ENCODE results near the gene TEX44.
"Not testable (repeated sequence)": the region's sequence is repeated elsewhere in the genome, so short reads cannot be mapped to it uniquely, and the experiment has no call there.

The TEX44 gene

GRCh38 chr2:231571661-231572191, 20.9 kb upstream of the TEX44 start:
- DNase-seq (ENCODE audit: low read depth), result no peak

GRCh38 chr2:231573096-231573495, 19.6 kb upstream of the TEX44 start:
- no peak for DNase-seq (ENCODE audit: low read depth)

DNA sequence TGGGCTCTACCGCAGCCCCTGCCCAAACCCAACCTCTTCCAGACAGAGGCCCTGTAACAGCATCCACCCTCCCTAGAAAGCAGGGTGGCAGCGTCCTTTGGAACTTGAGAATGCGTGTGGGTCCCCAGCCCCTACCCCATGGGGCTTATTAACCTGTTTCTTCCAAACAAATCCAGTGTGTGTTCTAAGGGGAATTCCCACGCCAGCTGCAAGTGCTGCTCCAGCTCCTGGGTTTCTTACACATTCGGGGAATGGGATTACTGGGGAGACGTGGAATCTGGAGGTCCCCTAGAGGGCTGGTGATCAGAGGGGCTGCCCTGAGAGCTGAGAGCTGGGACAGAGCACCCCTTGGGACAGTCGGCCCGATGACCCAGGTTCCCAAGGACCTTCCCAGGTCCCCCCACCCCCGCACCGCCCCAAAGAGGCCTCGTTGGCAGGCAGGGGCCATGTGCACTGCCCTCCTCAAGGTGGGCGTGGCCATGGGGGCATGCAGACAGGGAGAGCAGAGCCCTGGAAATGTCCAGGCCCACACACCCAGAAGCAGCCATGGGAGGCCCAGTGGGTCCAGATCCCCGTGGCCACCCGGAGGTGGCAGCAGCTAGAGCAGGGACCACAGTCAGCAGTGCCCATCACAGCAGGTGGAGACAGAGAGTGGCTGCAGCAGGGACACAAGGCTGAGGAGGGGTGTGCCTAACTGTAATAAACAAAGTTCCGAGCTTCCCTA, 18.8 kb upstream of the TEX44 start:
- no peak for DNase-seq (ENCODE audit: low read depth)

GRCh38 chr2:231575612-231576256, 16.9 kb upstream of the TEX44 start:
- no peak for DNase-seq (ENCODE audit: low read depth)

DNA sequence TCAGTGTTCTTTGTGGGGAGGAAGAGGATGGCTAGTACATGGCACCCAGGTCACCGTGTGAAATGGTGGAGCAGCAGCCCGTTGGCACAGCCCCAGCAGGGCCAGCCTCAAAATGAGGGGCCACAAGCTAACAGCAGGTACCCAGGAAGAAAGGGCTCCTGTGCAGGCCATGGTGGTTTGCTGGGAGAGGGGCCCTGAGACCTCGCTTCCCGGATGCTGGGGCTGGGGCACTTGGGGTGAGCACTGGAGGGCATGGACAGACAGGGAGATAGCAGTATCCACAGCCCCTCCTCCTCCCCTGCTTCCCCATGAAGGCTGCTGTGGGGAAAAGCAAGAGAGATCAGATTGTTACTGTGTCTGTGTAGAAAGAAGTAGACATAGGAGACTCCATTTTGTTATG, 16.2 kb upstream of the TEX44 start:
- no peak for DNase-seq (ENCODE audit: low read depth)

DNA sequence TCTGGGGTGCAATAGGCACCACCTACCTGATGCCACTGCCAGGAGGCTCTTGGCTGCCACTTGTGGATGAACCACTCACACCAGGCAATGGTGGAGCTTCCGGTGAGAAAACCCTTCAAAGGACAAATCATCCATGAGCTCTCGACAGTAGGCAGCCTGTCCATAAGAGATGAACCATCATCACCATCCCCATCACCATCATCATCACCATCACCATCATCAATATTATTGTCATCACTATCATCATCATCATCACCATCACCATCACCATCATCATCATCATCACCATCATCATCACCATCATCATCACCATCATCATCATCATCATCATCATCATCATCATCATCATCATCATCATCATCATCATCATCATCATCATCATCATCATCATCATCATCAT, 14.0 kb upstream of the TEX44 start:
- DNase-seq (ENCODE audit: low read depth), result not testable (repeated sequence)

DNA sequence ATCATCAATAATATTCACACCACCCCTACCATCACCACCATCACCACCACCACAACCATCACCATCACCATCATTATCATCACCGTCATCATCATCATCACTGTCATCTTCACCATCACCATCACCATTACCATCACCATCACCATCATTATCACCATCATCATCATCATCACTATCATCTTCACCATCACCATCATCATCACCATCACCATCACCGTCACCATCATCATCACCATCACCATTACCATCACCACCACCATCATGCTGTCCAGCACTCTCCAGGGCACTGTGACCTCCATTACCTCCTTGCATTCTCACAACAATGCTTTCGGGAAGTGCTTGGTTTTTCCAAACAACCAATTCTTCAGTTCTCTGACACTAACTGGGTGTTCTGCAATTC, 13.1 kb upstream of the TEX44 start:
- DNase-seq (ENCODE audit: low read depth), result no peak

GRCh38 chr2:231581328-231581727, 11.3 kb upstream of the TEX44 start:
- DNase-seq (ENCODE audit: low read depth), result no peak

DNA sequence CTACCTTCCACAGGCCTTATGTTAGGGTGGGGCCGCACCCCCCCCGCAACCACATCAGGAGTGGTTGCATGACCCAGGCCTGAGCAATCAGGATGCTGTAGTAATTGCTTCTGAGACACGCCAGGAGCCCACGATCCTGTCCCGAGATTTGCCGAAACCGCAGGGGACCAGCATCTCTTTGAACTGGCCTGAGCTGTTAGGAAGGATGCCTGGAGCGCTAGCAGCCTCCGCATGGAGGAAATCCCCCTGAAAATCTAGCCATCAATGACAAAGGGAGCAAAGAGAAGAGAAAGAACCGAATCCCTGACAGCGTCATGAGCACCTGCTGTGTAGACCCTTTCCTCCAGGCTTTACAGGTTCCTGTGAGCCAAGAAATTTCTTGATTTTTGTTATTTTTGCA, 8.7 kb upstream of the TEX44 start:
- no peak for DNase-seq (ENCODE audit: low read depth)

DNA sequence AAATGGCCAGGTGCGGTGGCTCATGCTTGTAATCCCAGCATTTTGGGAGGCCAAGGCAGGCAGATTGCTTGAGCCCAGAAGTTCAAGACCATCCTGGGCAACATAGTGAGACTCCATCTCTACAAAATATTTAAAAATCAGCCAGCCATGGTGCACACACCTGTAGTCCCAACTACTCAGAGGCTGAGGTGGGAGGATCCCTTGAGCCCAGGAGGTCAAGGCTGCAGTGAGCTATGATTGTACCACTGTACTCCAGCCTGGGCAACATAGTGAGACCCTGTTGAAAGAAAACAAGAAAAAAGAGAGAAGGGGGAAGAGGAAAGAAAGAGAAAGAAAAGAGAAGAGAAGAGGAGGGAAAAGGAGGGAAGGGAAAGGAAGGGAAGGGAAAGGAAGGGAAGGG, 4.9 kb upstream of the TEX44 start:
- DNase-seq (ENCODE audit: low read depth), result not testable (repeated sequence)

- DNase-seq (ENCODE audit: low read depth), result no peak
These were observed 3.0 kb upstream of the TEX44 start for GRCh38 chr2:231589656-231590055.

DNA sequence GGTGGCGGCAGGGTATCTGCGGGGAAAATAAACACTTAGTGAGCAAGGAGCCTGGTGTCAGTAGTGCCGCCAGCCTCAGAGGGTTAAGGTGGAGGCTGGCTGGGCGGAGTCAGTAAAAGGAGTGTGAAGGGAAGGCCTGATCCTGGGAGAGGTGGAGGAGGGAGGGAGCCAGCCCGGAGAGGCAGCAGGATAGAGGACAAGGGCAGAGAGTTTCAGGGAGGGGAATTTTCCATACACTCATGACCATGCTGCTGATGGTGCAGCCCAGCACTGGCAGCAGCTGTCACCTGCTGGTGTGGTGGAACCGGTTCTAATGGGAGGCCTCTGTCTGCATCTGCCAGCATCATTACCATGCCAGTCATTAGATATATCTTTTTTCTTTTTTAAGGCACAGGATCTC, 2.0 kb upstream of the TEX44 start:
- no peak for DNase-seq (ENCODE audit: low read depth)

DNA sequence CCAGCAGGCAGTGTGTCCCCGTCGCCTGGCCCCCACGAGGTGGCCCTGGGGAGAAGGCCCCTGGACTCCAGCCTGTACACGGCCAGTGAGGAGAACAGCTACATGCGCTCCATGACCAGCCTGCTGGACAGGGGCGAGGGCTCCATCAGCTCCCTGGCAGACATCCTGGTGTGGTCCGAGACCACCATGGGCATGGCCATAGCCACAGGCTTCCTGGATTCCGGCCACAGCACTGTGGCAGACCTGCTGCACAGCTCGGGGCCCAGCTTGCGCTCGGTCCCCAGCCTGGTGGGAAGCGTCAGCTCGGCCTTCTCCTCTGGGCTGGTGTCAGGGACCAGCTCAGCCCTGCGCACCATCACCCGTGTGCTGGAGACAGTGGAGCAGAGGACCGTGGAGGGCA, 1.0 kb downstream of the TEX44 start:
- no peak for DNase-seq (ENCODE audit: low read depth)

GRCh38 chr2:231597014-231597611, 4.4 kb downstream of the TEX44 start:
- DNase-seq (ENCODE audit: low read depth), result no peak

GRCh38 chr2:231597627-231598026, 5.0 kb downstream of the TEX44 start:
- DNase-seq (ENCODE audit: low read depth), result no peak

DNA sequence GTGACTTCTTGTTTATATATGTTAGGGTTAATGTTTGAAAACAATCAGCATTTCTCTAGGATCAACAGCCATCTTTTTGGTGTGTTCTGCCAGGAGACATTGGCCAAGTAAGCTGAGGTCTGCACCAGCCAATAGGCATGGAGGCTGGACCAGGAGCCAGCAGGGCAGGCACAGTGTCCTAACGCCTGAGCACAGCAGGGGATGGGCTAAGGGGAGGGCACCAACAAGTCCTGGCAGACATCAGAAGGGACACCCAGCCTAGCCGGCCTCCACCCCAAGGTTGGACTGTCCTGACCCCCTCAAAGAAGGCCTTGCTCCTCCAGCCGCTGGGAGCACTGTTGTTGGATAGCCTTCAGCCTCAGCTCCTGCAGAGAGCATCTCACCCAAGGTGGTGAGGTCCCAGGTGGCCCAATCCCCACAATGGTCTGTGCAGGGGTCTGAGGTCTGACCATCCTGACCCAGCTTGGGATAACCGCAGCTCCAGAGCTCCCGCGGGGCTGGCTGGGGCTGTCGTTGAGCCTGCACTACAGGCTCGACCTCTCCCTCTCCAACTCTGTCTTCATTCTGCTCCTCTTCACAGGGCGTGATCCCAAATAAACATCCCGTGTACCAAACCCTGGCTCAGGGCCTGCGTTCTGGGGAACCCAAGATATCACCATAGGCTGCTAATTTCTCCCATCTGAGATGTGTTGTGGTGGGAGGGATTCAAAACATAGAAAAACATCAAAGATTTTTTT, 8.1 kb downstream of the TEX44 start:
- DNase-seq (ENCODE audit: low read depth), result no peak

GRCh38 chr2:231601356-231602229, 8.9 kb downstream of the TEX44 start:
- DNase-seq (ENCODE audit: low read depth), result peak; percentile 72

GRCh38 chr2:231602859-231603467, 10.3 kb downstream of the TEX44 start:
- DNase-seq (ENCODE audit: low read depth), result no peak

GRCh38 chr2:231604101-231604684, 11.5 kb downstream of the TEX44 start:
- DNase-seq (ENCODE audit: low read depth), result no peak

- DNase-seq (ENCODE audit: low read depth), result peak; percentile 96
These were observed 12.3 kb downstream of the TEX44 start for GRCh38 chr2:231604685-231605606.
